SK-N-SH treated with all-trans-retinoic acid at 6 μM for 48 hours (cell line): ENCODE measurements around the gene RPS6KA2.

Source experiments
- ATAC-seq: fragments of 200-7000 bp; cut with Tn5 transposase; 3 replicates; pipeline ENCODE4 v1.9.1; 2020; ENCODE audit warnings: mild to moderate bottlenecking, moderate library complexity
- CREB5 ChIP-seq: fragments of 250-450 bp; sonication (Bioruptor Pico); IDR thresholded peaks from 2 replicates; pipeline ENCODE4 v1.5.1; 2020; ENCODE audit warnings: low read depth, mild to moderate bottlenecking, moderate library complexity
- ISL1 ChIP-seq: fragments of 250-450 bp; sonication (Bioruptor Pico); IDR thresholded peaks from 2 replicates; pipeline ENCODE4 v2.1.2; 2022; ENCODE audit warnings: mild to moderate bottlenecking, moderate library complexity
- OSR1 ChIP-seq: fragments of 250-450 bp; sonication (Bioruptor Pico); IDR thresholded peaks from 2 replicates; pipeline ENCODE4 v1.8.0; 2022; ENCODE audit warnings: moderate library complexity, mild to moderate bottlenecking, inconsistent platforms
- POU6F1 ChIP-seq: fragments of 250-450 bp; sonication (Bioruptor Pico); IDR thresholded peaks from 2 replicates; pipeline ENCODE4 v1.8.0; 2021; ENCODE audit warnings: low read depth, mild to moderate bottlenecking, moderate library complexity, borderline replicate concordance
- PPARA ChIP-seq: fragments of 250-450 bp; sonication (Bioruptor Pico); IDR thresholded peaks from 2 replicates; pipeline ENCODE4 v1.5.0; 2020; ENCODE audit warnings: mild to moderate bottlenecking, borderline replicate concordance
- SNAI2 ChIP-seq: fragments of 250-450 bp; sonication (Bioruptor Pico); IDR thresholded peaks from 2 replicates; pipeline ENCODE4 v1.5.0; 2020; ENCODE audit warnings: mild to moderate bottlenecking, moderate library complexity
- TCF4 ChIP-seq: fragments of 250-450 bp; sonication (Bioruptor Pico); IDR thresholded peaks from 2 replicates; pipeline ENCODE4 v1.8.0; 2021; ENCODE audit warnings: mild to moderate bottlenecking, moderate library complexity, borderline replicate concordance
- TOX ChIP-seq: fragments of 250-450 bp; sonication (Bioruptor Pico); IDR thresholded peaks from 2 replicates; pipeline ENCODE4 v1.8.0; 2021; ENCODE audit warnings: mild to moderate bottlenecking, moderate library complexity, borderline replicate concordance
- TSHZ2 ChIP-seq: fragments of 250-450 bp; sonication (Bioruptor Pico); IDR thresholded peaks from 2 replicates; pipeline ENCODE4 v1.5.0; 2020; ENCODE audit warnings: mild to moderate bottlenecking, moderate library complexity
- ZC3H10 ChIP-seq: fragments of 250-450 bp; sonication (Bioruptor Pico); IDR thresholded peaks from 2 replicates; pipeline ENCODE4 v1.5.1; 2021; ENCODE audit warnings: mild to moderate bottlenecking, moderate library complexity
- ZFP3 ChIP-seq: fragments of 250-450 bp; sonication (Bioruptor Pico); IDR thresholded peaks from 2 replicates; pipeline ENCODE4 v1.5.0; 2020; ENCODE audit warnings: mild to moderate bottlenecking, moderate library complexity
- ZFP30 ChIP-seq: fragments of 450-650 bp; formaldehyde crosslinking; IDR thresholded peaks from 2 replicates; pipeline ENCODE4 v1.5.0; 2022; ENCODE audit warnings: mild to moderate bottlenecking, moderate library complexity
- ZNF70 ChIP-seq: fragments of 450-650 bp; formaldehyde crosslinking; IDR thresholded peaks from 2 replicates; pipeline ENCODE4 v1.5.0; 2020; ENCODE audit warnings: mild to moderate bottlenecking, moderate library complexity
- ZNF8 ChIP-seq: fragments of 450-650 bp; formaldehyde crosslinking; IDR thresholded peaks from 2 replicates; pipeline ENCODE4 v1.5.0; 2020; ENCODE audit warnings: mild to moderate bottlenecking, moderate library complexity
- TF ChIP-seq, protein P1 (sequence below): fragments of 250-450 bp; sonication (Bioruptor Pico); IDR thresholded peaks from 2 replicates; pipeline ENCODE4 v1.8.0; 2020; ENCODE audit warnings: mild to moderate bottlenecking, moderate library complexity, borderline replicate concordance
- TF ChIP-seq, protein P2 (sequence below): fragments of 250-450 bp; sonication (Bioruptor Pico); IDR thresholded peaks from 2 replicates; pipeline ENCODE4 v1.5.1; 2021; ENCODE audit warnings: mild to moderate bottlenecking, moderate library complexity

Gene RPS6KA2

GRCh38 chr6:166381381-166381732 is 245.7 kb downstream of the RPS6KA2 start:
- TF ChIP-seq CREB5 (no peak), ISL1 (CRISPR knock-in tag) (no peak)
- no peak for ATAC-seq

DNA sequence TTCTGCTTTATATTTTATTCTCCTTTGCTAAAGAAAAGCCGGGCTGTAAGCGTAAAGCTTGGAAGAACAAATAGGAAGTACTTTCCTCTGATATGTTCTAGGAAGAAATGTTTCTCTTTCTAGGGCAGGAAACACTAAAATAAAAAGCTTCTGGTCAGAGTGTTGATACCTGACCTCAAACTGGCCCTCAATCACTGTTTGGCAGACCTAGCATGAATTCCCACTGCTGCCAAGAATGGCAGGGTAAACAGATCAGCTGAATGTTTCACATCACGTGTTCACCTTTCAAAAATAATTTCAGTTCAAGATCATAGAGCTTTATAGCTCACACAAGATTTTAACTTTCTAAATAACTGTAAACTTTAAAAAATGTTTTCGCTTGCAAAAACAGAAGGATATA is 247.3 kb downstream of the RPS6KA2 start:
- no peak for ATAC-seq
- no peak for TF ChIP-seq SNAI2
- TF ChIP-seq TOX (CRISPR knock-in tag) = no peak
- TF ChIP-seq ISL1 (CRISPR knock-in tag) = no peak
- TF ChIP-seq ZFP30 = no peak
- no peak for TF ChIP-seq CREB5
- no peak for TF ChIP-seq PPARA (CRISPR knock-in tag)
- TF ChIP-seq ZFP3 (CRISPR knock-in tag) = no peak
- no peak for TF ChIP-seq TSHZ2
- TF ChIP-seq ZC3H10 (CRISPR knock-in tag) = no peak
- no peak for TF ChIP-seq TCF4 (CRISPR knock-in tag)
- no peak for TF ChIP-seq ZNF70
- TF ChIP-seq, protein P1, sequence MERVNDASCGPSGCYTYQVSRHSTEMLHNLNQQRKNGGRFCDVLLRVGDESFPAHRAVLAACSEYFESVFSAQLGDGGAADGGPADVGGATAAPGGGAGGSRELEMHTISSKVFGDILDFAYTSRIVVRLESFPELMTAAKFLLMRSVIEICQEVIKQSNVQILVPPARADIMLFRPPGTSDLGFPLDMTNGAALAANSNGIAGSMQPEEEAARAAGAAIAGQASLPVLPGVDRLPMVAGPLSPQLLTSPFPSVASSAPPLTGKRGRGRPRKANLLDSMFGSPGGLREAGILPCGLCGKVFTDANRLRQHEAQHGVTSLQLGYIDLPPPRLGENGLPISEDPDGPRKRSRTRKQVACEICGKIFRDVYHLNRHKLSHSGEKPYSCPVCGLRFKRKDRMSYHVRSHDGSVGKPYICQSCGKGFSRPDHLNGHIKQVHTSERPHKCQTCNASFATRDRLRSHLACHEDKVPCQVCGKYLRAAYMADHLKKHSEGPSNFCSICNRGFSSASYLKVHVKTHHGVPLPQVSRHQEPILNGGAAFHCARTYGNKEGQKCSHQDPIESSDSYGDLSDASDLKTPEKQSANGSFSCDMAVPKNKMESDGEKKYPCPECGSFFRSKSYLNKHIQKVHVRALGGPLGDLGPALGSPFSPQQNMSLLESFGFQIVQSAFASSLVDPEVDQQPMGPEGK (CRISPR knock-in tag) = no peak
- TF ChIP-seq, all 23 proteins: peak for 0

GRCh38 chr6:166379103-166379586 is 247.9 kb downstream of the RPS6KA2 start:
- ATAC-seq = no peak
- no peak for TF ChIP-seq SNAI2
- no peak for TF ChIP-seq ZNF8
- TF ChIP-seq, protein P2, sequence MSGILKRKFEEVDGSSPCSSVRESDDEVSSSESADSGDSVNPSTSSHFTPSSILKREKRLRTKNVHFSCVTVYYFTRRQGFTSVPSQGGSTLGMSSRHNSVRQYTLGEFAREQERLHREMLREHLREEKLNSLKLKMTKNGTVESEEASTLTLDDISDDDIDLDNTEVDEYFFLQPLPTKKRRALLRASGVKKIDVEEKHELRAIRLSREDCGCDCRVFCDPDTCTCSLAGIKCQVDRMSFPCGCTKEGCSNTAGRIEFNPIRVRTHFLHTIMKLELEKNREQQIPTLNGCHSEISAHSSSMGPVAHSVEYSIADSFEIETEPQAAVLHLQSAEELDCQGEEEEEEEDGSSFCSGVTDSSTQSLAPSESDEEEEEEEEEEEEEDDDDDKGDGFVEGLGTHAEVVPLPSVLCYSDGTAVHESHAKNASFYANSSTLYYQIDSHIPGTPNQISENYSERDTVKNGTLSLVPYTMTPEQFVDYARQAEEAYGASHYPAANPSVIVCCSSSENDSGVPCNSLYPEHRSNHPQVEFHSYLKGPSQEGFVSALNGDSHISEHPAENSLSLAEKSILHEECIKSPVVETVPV (CRISPR knock-in tag) = no peak
- no peak for TF ChIP-seq ZFP3 (CRISPR knock-in tag)
- TF ChIP-seq POU6F1 = no peak
- TF ChIP-seq OSR1 (CRISPR knock-in tag) = no peak
- no peak for TF ChIP-seq PPARA (CRISPR knock-in tag)
- no peak for TF ChIP-seq CREB5
- TF ChIP-seq, protein P1 (CRISPR knock-in tag) = no peak
